Measurements from ENCODE around the gene C6orf47. TPM values are rescaled to one million over a fixed set of nuclear protein-coding genes. Genes with fewer than 3 reads are reported as not detected.
A peak's percentile ranks its signal among the peaks of the same experiment; 100 is the strongest.

Gene C6orf47
- total RNA-seq, 2 experiments from 2014 or later, result 16.7 to 18.5 TPM

DNA sequence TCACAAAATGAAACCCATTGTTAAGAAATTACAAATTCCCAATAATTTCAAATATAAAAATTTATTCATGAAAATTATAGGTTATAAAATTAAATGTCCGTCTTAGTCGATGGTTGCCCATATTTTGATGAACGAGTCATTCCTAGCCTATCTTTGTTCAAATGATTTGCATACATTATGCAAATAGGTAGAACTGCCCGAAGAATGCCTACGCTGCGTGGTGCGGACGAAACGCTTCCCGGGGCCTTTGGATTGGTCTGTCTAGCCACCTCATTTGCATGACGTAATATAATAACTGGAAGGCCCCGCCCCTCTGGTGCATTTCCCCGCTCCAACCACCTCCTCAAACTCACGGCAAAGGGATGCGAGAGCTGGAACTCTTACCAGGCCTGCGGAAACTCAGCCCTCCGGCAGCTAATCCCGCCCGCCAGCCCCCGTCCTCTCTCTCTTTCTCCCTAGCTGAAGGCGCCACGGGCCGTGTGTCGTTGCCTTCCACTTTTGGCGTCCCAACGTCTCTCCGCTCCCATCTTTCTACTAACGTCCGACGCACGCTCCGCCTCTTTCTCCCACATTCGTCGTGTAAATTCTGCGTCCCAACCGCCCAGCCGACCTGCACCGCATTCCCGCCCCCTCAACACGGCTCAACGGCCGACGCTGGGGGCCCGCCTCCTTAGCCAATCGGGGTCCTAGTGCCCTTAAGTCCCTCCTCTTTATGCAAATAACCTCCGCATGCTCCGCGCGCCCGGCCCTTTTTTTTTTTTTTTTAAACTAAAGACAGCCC is 40.6 kb downstream of the C6orf47 start:
- Histone ChIP-seq H3K27ac (ENCODE audit: low read depth, low read length, poor library complexity, severe bottlenecking) (peak overlapping the region; percentile 94), H3K9me2 (ENCODE audit: insufficient read depth, low read length) (no peaks in the 10 kb centered on the region), H3K4me3 (ENCODE audit: low read depth, low read length, poor library complexity, severe bottlenecking) (peak overlapping the region; percentile 83), H3K79me2 (ENCODE audit: insufficient read depth, low read depth, low read length) (peaks cover 40% of the 10 kb centered on the region), H2AFZ (ENCODE audit: low read length) (peak overlapping the region; percentile 23; the same call in 1 of the 2 replicates), H4K20me1 (ENCODE audit: insufficient read depth, low read length) (peaks cover 18% of the 10 kb centered on the region), H3K4me1 (ENCODE audit: insufficient read depth, low read length, poor library complexity, severe bottlenecking) (peaks cover 42% of the 10 kb centered on the region), H3K9me3 (ENCODE audit: low read length) (no peaks in the 10 kb centered on the region), H3K4me2 (ENCODE audit: low read length) (peak overlapping the region; percentile 66), H3K36me3 (ENCODE audit: insufficient read depth, low read length) (peaks cover 42% of the 10 kb centered on the region)
- peak; percentile 99 for DNase-seq (ENCODE audit: low spot score)
- TF ChIP-seq, protein P1, sequence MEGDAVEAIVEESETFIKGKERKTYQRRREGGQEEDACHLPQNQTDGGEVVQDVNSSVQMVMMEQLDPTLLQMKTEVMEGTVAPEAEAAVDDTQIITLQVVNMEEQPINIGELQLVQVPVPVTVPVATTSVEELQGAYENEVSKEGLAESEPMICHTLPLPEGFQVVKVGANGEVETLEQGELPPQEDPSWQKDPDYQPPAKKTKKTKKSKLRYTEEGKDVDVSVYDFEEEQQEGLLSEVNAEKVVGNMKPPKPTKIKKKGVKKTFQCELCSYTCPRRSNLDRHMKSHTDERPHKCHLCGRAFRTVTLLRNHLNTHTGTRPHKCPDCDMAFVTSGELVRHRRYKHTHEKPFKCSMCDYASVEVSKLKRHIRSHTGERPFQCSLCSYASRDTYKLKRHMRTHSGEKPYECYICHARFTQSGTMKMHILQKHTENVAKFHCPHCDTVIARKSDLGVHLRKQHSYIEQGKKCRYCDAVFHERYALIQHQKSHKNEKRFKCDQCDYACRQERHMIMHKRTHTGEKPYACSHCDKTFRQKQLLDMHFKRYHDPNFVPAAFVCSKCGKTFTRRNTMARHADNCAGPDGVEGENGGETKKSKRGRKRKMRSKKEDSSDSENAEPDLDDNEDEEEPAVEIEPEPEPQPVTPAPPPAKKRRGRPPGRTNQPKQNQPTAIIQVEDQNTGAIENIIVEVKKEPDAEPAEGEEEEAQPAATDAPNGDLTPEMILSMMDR (conservative IDR thresholded peaks at IDR 0.05; ENCODE audit: low read length), result no peak
- no peak for TF ChIP-seq EZH2phosphoT487 (IDR thresholded peaks at IDR 0.05; ENCODE audit: borderline replicate concordance, low read depth, low read length)
- TSS peak; percentile 98 for BruUV-seq (replicated peaks)
- CTCF ChIA-PET (ENCODE audit: unreplicated experiment), result no interaction called here
- POLR2A ChIA-PET, result interaction anchor here (1.0 kb wide), 1 partner anchor 32 kb away, joined by 3 read pairs; the partner anchor contains the start of gene BAG6
- intact Hi-C loops (cut with micrococcal nuclease; ENCODE audit: unreplicated experiment), result loop anchor here (1.0 to 5.0 kb wide), 5 partner anchors 32 to 211 kb away; partner anchors contain the start of gene BAG6

GRCh38 chr6:31617010-31617409 is 43.6 kb downstream of the C6orf47 start:
- no peak for DNase-seq (ENCODE audit: low spot score)
- no peak overlapping the region for H2AFZ ChIP-seq (ENCODE audit: low read length)
- no peaks in the 10 kb centered on the region for H3K9me2 ChIP-seq (ENCODE audit: insufficient read depth, low read length)
- H3K79me2 ChIP-seq (ENCODE audit: insufficient read depth, low read depth, low read length), result peaks cover 14% of the 10 kb centered on the region
- peaks cover 44% of the 10 kb centered on the region for H3K4me1 ChIP-seq (ENCODE audit: insufficient read depth, low read length, poor library complexity, severe bottlenecking)
- H3K4me2 ChIP-seq (ENCODE audit: low read length), result peak overlapping the region; percentile 76; the same call in 1 of the 2 replicates
- H3K4me3 ChIP-seq (ENCODE audit: low read depth, low read length, poor library complexity, severe bottlenecking), result peak overlapping the region; percentile 61
- peaks cover 8% of the 10 kb centered on the region for H4K20me1 ChIP-seq (ENCODE audit: insufficient read depth, low read length)
- no peak overlapping the region for H3K27ac ChIP-seq (ENCODE audit: low read depth, low read length, poor library complexity, severe bottlenecking)
- BruUV-seq (replicated peaks), result no TSS peak
- POLR2A ChIA-PET, result interaction anchor here (0.6 to 1.3 kb wide), 3 partner anchors 10 to 76 kb away, joined by 3 to 4 read pairs (median 4); partner anchors contain the start of gene DDX39B
- CTCF ChIA-PET (ENCODE audit: unreplicated experiment), result no interaction called here
- no peak for TF ChIP-seq EZH2phosphoT487 (IDR thresholded peaks at IDR 0.05; ENCODE audit: borderline replicate concordance, low read depth, low read length)
- TF ChIP-seq, protein P1 (conservative IDR thresholded peaks at IDR 0.05; ENCODE audit: low read length), result no peak
- no peaks in the 10 kb centered on the region for H3K9me3 ChIP-seq (ENCODE audit: low read length)
- H3K36me3 ChIP-seq (ENCODE audit: insufficient read depth, low read length), result peaks cover 12% of the 10 kb centered on the region
- intact Hi-C loops (cut with micrococcal nuclease; ENCODE audit: unreplicated experiment), result no loop called here

All from OCI-LY7 (cell line).